ENCODE data around the gene KIN. TPM values are rescaled to one million over a fixed set of nuclear protein-coding genes. Genes with fewer than 3 reads are reported as not detected.

The KIN gene
- total RNA-seq, 1 donor from 2014 or later: 12.9 TPM

DNA sequence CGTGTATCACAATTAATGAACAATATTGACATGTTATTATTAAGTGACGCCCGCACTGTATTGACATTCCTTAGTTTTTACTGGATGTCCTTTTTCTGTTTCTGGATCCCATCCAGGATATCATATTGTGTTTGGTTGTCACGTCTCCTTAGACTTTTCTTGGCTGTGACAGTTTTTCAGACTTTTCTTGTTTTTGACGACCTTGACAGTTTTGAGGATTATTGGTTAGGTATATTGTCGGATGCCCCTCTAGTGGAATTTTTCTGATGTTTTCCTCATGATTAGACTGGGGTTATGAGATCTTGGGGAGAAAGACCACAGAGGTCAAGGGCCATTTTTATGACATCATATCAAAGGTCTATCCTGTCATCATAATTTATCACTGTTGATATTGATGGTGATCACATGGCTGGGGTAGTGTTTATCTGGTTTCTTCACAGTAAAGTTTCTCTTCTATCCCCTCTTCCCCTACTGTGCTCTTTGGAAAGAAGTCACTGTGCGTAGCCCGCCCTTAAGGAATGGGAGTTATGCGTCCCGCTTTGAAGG lies 41.6 kb upstream of the KIN start:
- H3K9me3 Mint-ChIP-seq (ENCODE audit: unreplicated experiment): no peaks in the 10 kb centered on the region
- H3K27ac Mint-ChIP-seq (ENCODE audit: unreplicated experiment): no peak overlapping the region

DNA sequence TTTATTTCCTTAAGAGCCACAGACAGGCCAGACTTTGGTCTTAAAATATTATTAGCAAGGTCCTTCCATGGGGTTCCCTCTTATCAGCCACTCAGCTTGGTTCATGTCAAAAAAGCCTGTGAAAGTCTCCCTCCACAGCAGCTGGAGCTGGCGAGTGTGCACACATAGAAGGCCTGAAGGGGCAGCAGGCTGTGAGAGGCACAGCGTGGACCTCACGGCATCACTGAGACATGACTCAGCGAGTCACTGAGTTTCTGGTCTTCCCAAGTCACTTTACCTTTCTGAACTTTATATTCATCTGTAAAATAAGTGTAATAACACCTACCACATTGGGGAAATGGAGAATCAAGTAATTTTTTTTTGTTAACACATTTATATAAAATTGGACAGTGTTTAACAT lies 39.2 kb upstream of the KIN start:
- DNase-seq: peak; percentile 25
- H3K27me3 Mint-ChIP-seq (ENCODE audit: unreplicated experiment): peaks cover 2% of the 10 kb centered on the region
- no peak overlapping the region for H3K4me3 Mint-ChIP-seq (ENCODE audit: unreplicated experiment)
- TF ChIP-seq, protein P1, sequence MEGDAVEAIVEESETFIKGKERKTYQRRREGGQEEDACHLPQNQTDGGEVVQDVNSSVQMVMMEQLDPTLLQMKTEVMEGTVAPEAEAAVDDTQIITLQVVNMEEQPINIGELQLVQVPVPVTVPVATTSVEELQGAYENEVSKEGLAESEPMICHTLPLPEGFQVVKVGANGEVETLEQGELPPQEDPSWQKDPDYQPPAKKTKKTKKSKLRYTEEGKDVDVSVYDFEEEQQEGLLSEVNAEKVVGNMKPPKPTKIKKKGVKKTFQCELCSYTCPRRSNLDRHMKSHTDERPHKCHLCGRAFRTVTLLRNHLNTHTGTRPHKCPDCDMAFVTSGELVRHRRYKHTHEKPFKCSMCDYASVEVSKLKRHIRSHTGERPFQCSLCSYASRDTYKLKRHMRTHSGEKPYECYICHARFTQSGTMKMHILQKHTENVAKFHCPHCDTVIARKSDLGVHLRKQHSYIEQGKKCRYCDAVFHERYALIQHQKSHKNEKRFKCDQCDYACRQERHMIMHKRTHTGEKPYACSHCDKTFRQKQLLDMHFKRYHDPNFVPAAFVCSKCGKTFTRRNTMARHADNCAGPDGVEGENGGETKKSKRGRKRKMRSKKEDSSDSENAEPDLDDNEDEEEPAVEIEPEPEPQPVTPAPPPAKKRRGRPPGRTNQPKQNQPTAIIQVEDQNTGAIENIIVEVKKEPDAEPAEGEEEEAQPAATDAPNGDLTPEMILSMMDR (IDR thresholded peaks at IDR 0.05; ENCODE audit: partially characterized antibody, unreplicated experiment): no peak
- no peak overlapping the region for H3K27ac Mint-ChIP-seq (ENCODE audit: unreplicated experiment)
- H3K4me1 Mint-ChIP-seq (ENCODE audit: low read depth, unreplicated experiment): no peaks in the 10 kb centered on the region
- no peaks in the 10 kb centered on the region for H3K9me3 Mint-ChIP-seq (ENCODE audit: unreplicated experiment)
- H3K36me3 Mint-ChIP-seq (ENCODE audit: unreplicated experiment): no peaks in the 10 kb centered on the region

More for the DNA sequence above, 41.6 kb upstream of the KIN start:
- no peaks in the 10 kb centered on the region for H3K36me3 Mint-ChIP-seq (ENCODE audit: unreplicated experiment)
- no peaks in the 10 kb centered on the region for H3K4me1 Mint-ChIP-seq (ENCODE audit: low read depth, unreplicated experiment)
- no peak for DNase-seq
- peaks cover 2% of the 10 kb centered on the region for H3K27me3 Mint-ChIP-seq (ENCODE audit: unreplicated experiment)
- TF ChIP-seq, protein P1 (IDR thresholded peaks at IDR 0.05; ENCODE audit: partially characterized antibody, unreplicated experiment): no peak
- H3K4me3 Mint-ChIP-seq (ENCODE audit: unreplicated experiment): no peak overlapping the region

DNA sequence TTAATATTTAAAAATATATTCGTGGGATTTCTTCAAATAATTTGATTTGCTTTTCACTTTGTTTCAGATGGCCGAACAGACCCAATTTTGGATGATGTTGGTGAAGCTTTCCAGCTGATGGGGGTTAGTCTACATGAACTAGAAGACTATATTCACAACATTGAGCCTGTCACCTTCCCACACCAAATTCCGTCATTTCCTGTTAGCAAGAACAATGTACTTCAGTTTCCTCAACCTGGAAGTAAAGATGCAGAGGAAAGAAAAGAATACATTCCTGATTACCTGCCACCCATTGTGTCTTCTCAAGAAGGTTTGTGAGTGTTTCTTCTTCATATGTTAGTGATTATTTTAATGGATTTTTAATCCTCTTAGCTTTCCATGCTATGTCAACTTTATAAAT lies 36.5 kb upstream of the KIN start:
- Mint-ChIP-seq H3K27me3 (ENCODE audit: unreplicated experiment) (peaks cover 2% of the 10 kb centered on the region), H3K27ac (ENCODE audit: unreplicated experiment) (no peak overlapping the region), H3K9me3 (ENCODE audit: unreplicated experiment) (peaks cover under 1% of the 10 kb centered on the region), H3K4me3 (ENCODE audit: unreplicated experiment) (no peak overlapping the region), H3K36me3 (ENCODE audit: unreplicated experiment) (no peaks in the 10 kb centered on the region), H3K4me1 (ENCODE audit: low read depth, unreplicated experiment) (peaks cover 3% of the 10 kb centered on the region)
- TF ChIP-seq, protein P1 (IDR thresholded peaks at IDR 0.05; ENCODE audit: partially characterized antibody, unreplicated experiment): no peak
- no peak for DNase-seq

DNA sequence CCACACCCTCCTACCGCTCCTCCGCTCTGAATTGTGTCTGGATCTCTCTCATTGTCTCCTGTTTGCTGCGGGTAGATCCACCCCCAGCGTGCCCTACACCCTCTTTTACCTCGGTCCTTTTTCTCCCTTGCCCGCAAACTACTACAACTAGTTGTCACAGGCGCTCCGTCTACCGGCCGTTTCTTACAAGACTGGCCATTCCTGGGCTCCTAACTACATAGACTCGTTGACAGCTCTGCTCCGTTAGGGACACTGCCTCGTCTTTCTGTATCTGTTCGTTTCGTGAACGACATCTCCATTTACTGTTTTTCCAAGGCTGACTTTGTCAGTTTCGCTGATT lies 31.3 kb upstream of the KIN start:
- peak overlapping the region; percentile 100 for H3K4me3 Mint-ChIP-seq (ENCODE audit: unreplicated experiment)
- H3K27ac Mint-ChIP-seq (ENCODE audit: unreplicated experiment): peak overlapping the region; percentile 88
- DNase-seq: no peak
- no peaks in the 10 kb centered on the region for H3K36me3 Mint-ChIP-seq (ENCODE audit: unreplicated experiment)
- peaks cover 3% of the 10 kb centered on the region for H3K27me3 Mint-ChIP-seq (ENCODE audit: unreplicated experiment)
- TF ChIP-seq, protein P1 (IDR thresholded peaks at IDR 0.05; ENCODE audit: partially characterized antibody, unreplicated experiment): no peak
- peaks cover 7% of the 10 kb centered on the region for H3K4me1 Mint-ChIP-seq (ENCODE audit: low read depth, unreplicated experiment)
- H3K9me3 Mint-ChIP-seq (ENCODE audit: unreplicated experiment): peaks cover 5% of the 10 kb centered on the region

DNA sequence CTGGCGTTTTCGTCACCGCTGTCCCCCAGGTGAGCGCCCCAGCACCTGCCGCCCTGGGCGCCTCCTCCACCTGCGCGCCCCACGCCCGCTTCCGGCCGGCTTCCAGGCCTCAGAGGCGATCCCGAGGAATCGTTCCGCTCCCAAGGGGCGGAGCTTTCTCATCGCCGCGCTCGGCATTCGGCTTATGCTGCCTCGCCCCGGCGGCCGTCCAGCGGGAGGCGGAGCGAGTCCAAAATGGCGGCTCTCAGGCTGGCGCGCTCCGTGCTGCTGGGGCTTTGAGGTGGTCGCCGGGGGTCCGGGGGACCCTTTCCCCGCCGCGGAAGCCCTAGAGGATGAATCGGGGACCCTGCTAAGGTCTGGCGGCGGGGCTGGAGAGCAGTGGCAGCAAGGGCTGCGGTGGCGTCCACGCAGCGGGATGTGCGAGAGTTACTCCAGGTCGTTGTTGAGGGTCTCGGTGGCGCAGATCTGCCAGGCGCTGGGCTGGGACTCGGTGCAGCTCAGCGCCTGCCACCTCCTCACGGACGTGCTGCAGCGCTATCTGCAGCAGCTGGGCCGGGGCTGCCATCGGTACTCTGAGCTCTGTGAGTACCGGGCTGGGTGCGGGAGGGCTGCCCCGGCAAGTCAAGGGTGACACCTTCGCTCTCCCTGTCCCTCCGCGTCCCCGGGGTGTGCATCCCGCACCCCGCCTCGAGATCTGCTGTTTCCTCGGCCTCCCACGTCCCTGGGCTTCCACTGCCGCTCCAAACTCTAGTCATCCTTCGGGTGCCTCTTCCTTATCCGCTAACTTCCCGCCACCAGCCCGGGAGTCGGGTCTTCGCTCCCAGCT lies 30.7 kb upstream of the KIN start, which contains the start of gene TAF3:
TAF3 (plus strand) TSS at position 211 of the 826 bp plus-strand sequence; CDS start at position 416, 205 bp downstream.
- H3K4me3 Mint-ChIP-seq (ENCODE audit: unreplicated experiment): peak within 1 kb of the TSS; percentile 100
- peaks cover 5% of the 10 kb centered on the region for H3K9me3 Mint-ChIP-seq (ENCODE audit: unreplicated experiment)
- H3K27me3 Mint-ChIP-seq (ENCODE audit: unreplicated experiment): peaks cover 3% of the 10 kb centered on the region
- DNase-seq: peak; percentile 96
- TF ChIP-seq, protein P1 (IDR thresholded peaks at IDR 0.05; ENCODE audit: partially characterized antibody, unreplicated experiment): no peak
- H3K27ac Mint-ChIP-seq (ENCODE audit: unreplicated experiment): peak within 1 kb of the TSS; percentile 88
- H3K36me3 Mint-ChIP-seq (ENCODE audit: unreplicated experiment): no peaks in the 10 kb centered on the region
- peaks cover 7% of the 10 kb centered on the region for H3K4me1 Mint-ChIP-seq (ENCODE audit: low read depth, unreplicated experiment)

Data from glutamatergic neuron (in vitro differentiated cells).